HepG2 (cell line): Measurements from ENCODE around the gene C16orf87. TPM values are rescaled to one million over a fixed set of nuclear protein-coding genes. Genes with fewer than 3 reads are reported as not detected.

Experiments used
- KDM3A ChIP-seq: IDR thresholded peaks from 2 replicates; pipeline ENCODE4 v1.6.1; 2018; ENCODE audit warnings: low read depth, missing compliant biosample characterization
- PRDM10 ChIP-seq: sonication (generic); formaldehyde crosslinking; IDR thresholded peaks from 2 replicates; pipeline ENCODE4 v1.4.0; 2020; ENCODE audit warnings: low read depth, missing genetic modification reagents
- STAT6 ChIP-seq: sonication (generic); formaldehyde crosslinking; IDR thresholded peaks from 2 replicates; pipeline ENCODE4 v1.4.0; 2020; ENCODE audit warnings: missing genetic modification reagents, mild to moderate bottlenecking, borderline replicate concordance
- ZNF407 ChIP-seq: sonication (generic); formaldehyde crosslinking; IDR thresholded peaks from one replicate; pipeline ENCODE4 v1.5.1; 2020; ENCODE audit warnings: mild to moderate bottlenecking, missing genetic modification reagents; ENCODE audit errors: not compliant biosample characterization
- ZNF704 ChIP-seq: sonication (generic); formaldehyde crosslinking; IDR thresholded peaks from 2 replicates; pipeline ENCODE4 v1.8.1; 2023; ENCODE audit warnings: mild to moderate bottlenecking, inconsistent platforms, moderate library complexity, missing genetic modification reagents, borderline replicate concordance
- polyA plus RNA-seq, 8 experiments: library from polyadenylated mRNA; depleted of rRNA in 3 of 8; stranded (reverse) in 7 of 8; unstranded in 1 of 8; fragments of >200 nt; fragmentation: Illumina TruSeq in 4 of 8; extraction: Trizol in 4 of 8; gene quantifications; 2 replicates each; pipeline versions ENCODE4 v1.2.1 to v1.2.3, GENCODE V29; 2011 to 2016; ENCODE audit warnings: low read depth in 4 of 8, missing spikeins in 1 of 8, mixed read lengths in 1 of 8; ENCODE audit not compliant: insufficient read depth in 1 of 8
- total RNA-seq, 5 experiments: library from RNA; depleted of rRNA; stranded (reverse); fragments of >200 nt; fragmentation: Illumina TruSeq; extraction: Trizol; gene quantifications; 2 replicates each; pipeline ENCODE4 v1.2.3, GENCODE V29; 2016; ENCODE audit warnings: low read depth in 1 of 5

The C16orf87 gene
- total and polyA plus RNA-seq, 2 of the 13 experiments (the other 11 are each of a cell fraction or from before 2014, with no cell fraction given), result 8.6 to 19.5 TPM

- TF ChIP-seq PRDM10, result no peak
- no peak for TF ChIP-seq ZNF407
- TF ChIP-seq ZNF704 (CRISPR knock-in tag), result no peak
- TF ChIP-seq KDM3A (CRISPR knock-in tag), result no peak
- TF ChIP-seq STAT6 (CRISPR knock-in tag), result no peak
Observed at GRCh38 chr16:46746821-46747776, 83.9 kb downstream of the C16orf87 start (continued).
